NOMO-1 treated with DMSO at 0.1 percent for 48 hours (cell line): ENCODE measurements around the gene KLHL10.

Experiments used
- DNase-seq: peaks from one replicate; lab custom pipeline; 2025; ENCODE audit not compliant: unreplicated experiment; lab: John Stamatoyannopoulos, UW

KLHL10 gene

GRCh38 chr17:41892021-41892376, 54.4 kb downstream of the KLHL10 start:
- no peak for DNase-seq

GRCh38 chr17:41893384-41893783, 55.8 kb downstream of the KLHL10 start:
- no peak for DNase-seq

GRCh38 chr17:41894791-41895331, 57.2 kb downstream of the KLHL10 start:
- no peak for DNase-seq

- DNase-seq: no peak
These were observed 58.0 kb downstream of the KLHL10 start for GRCh38 chr17:41895617-41896016.

- no peak for DNase-seq
These were observed 59.1 kb downstream of the KLHL10 start for GRCh38 chr17:41896726-41897125.
